ENCODE results near the gene RTN4. TPM values are rescaled to one million over a fixed set of nuclear protein-coding genes. Genes with fewer than 3 reads are reported as not detected.

The RTN4 gene
- total RNA-seq, 1 donor from 2014 or later: 174 TPM

GRCh38 chr2:54952978-54953456, 97.2 kb downstream of the RTN4 start:
- TF ChIP-seq CTCF (IDR thresholded peaks at IDR 0.05) (no peak), POLR2A (IDR thresholded peaks at IDR 0.05) (no peak), POLR2AphosphoS5 (IDR thresholded peaks at IDR 0.05; ENCODE audit: insufficient read depth in 1 of 2, low read depth in 1 of 2) (no peak)

GRCh38 chr2:54952425-54952824, 97.8 kb downstream of the RTN4 start:
- Histone ChIP-seq H3K4me1 (peaks cover 27% of the 10 kb centered on the region), H3K36me3 (no peaks in the 10 kb centered on the region), H3K27me3 (no peaks in the 10 kb centered on the region), H3K9me3 (no peaks in the 10 kb centered on the region), H3K4me3 (no peak overlapping the region), H3K27ac (no peak overlapping the region)
- DNase-seq (ENCODE audit: extremely low spot score in 2 of 2): no peak
- intact Hi-C loops (cut with DNase I): no loop called here
- no peak for TF ChIP-seq CTCF (IDR thresholded peaks at IDR 0.05)
- TF ChIP-seq POLR2A (IDR thresholded peaks at IDR 0.05): no peak
- TF ChIP-seq POLR2AphosphoS5 (IDR thresholded peaks at IDR 0.05; ENCODE audit: insufficient read depth in 1 of 2, low read depth in 1 of 2): no peak

More at GRCh38 chr2:54952978-54953456, 97.2 kb downstream of the RTN4 start:
- intact Hi-C loops (cut with DNase I): no loop called here
- H3K36me3 ChIP-seq: no peaks in the 10 kb centered on the region
- no peak for DNase-seq (ENCODE audit: extremely low spot score in 2 of 2)
- peaks cover 21% of the 10 kb centered on the region for H3K4me1 ChIP-seq
- no peaks in the 10 kb centered on the region for H3K9me3 ChIP-seq
- H3K27me3 ChIP-seq: no peaks in the 10 kb centered on the region
- H3K4me3 ChIP-seq: no peak overlapping the region
- H3K27ac ChIP-seq: no peak overlapping the region

- intact Hi-C loops (cut with DNase I): no loop called here
- no peak overlapping the region for H3K27ac ChIP-seq
- H3K27me3 ChIP-seq: no peaks in the 10 kb centered on the region
- no peak for DNase-seq (ENCODE audit: extremely low spot score in 2 of 2)
- H3K36me3 ChIP-seq: no peaks in the 10 kb centered on the region
- H3K4me1 ChIP-seq: peaks cover 43% of the 10 kb centered on the region
- no peak for TF ChIP-seq POLR2AphosphoS5 (IDR thresholded peaks at IDR 0.05; ENCODE audit: insufficient read depth in 1 of 2, low read depth in 1 of 2)
- TF ChIP-seq POLR2A (IDR thresholded peaks at IDR 0.05): no peak
- no peak for TF ChIP-seq CTCF (IDR thresholded peaks at IDR 0.05)
- no peaks in the 10 kb centered on the region for H3K9me3 ChIP-seq
- H3K4me3 ChIP-seq: no peak overlapping the region
Measured at GRCh38 chr2:54950811-54951210, 99.4 kb downstream of the RTN4 start.

- H3K9me3 ChIP-seq: no peaks in the 10 kb centered on the region
- no peak overlapping the region for H3K4me3 ChIP-seq
- no peaks in the 10 kb centered on the region for H3K36me3 ChIP-seq
- TF ChIP-seq POLR2A (IDR thresholded peaks at IDR 0.05) (no peak), POLR2AphosphoS5 (IDR thresholded peaks at IDR 0.05; ENCODE audit: insufficient read depth in 1 of 2, low read depth in 1 of 2) (no peak), CTCF (IDR thresholded peaks at IDR 0.05) (no peak)
- DNase-seq (ENCODE audit: extremely low spot score in 2 of 2): no peak
- intact Hi-C loops (cut with DNase I): no loop called here
- H3K27ac ChIP-seq: no peak overlapping the region
- H3K27me3 ChIP-seq: no peaks in the 10 kb centered on the region
- H3K4me1 ChIP-seq: peaks cover 47% of the 10 kb centered on the region
Measured at GRCh38 chr2:54949431-54949830, 100.8 kb downstream of the RTN4 start.

- no peaks in the 10 kb centered on the region for H3K27me3 ChIP-seq
- no peaks in the 10 kb centered on the region for H3K9me3 ChIP-seq
- H3K4me1 ChIP-seq: peaks cover 45% of the 10 kb centered on the region
- intact Hi-C loops (cut with DNase I): no loop called here
- peak overlapping the region; percentile 39 for H3K27ac ChIP-seq
- TF ChIP-seq POLR2A (IDR thresholded peaks at IDR 0.05) (no peak), CTCF (IDR thresholded peaks at IDR 0.05) (no peak)
- no peak for DNase-seq (ENCODE audit: extremely low spot score in 2 of 2)
- H3K36me3 ChIP-seq: no peaks in the 10 kb centered on the region
- H3K4me3 ChIP-seq: no peak overlapping the region
Measured at GRCh38 chr2:54948120-54948519, 102.1 kb downstream of the RTN4 start.
